HepG2 (cell line): ENCODE data around the gene SLC4A2. TPM values are rescaled to one million over a fixed set of nuclear protein-coding genes. Genes with fewer than 3 reads are reported as not detected.

Experiments
- FOSL2 ChIP-seq: sonication (generic); formaldehyde crosslinking; IDR thresholded peaks from 2 replicates; pipeline ENCODE4 v1.4.0; 2020; ENCODE audit warnings: missing genetic modification reagents
- HOXA7 ChIP-seq: sonication (generic); formaldehyde crosslinking; IDR thresholded peaks from 2 replicates; pipeline ENCODE4 v1.8.1; 2022; ENCODE audit warnings: mild to moderate bottlenecking, missing genetic modification reagents, moderate library complexity
- KDM3A ChIP-seq: IDR thresholded peaks from 2 replicates; pipeline ENCODE4 v1.6.1; 2018; ENCODE audit warnings: low read depth, missing compliant biosample characterization
- KLF13 ChIP-seq: sonication (generic); formaldehyde crosslinking; IDR thresholded peaks from 2 replicates; pipeline ENCODE4 v1.4.0; 2020; ENCODE audit warnings: mild to moderate bottlenecking, missing genetic modification reagents
- MBNL3 ChIP-seq: fragments of 250-450 bp; sonication (Bioruptor Pico); conservative IDR thresholded peaks from 2 replicates; pipeline ENCODE4 v1.8.0; 2022; ENCODE audit warnings: mild to moderate bottlenecking, inconsistent platforms
- MLLT10 ChIP-seq: sonication (generic); formaldehyde crosslinking; IDR thresholded peaks from 2 replicates; pipeline ENCODE4 v1.4.0; 2020; ENCODE audit warnings: missing genetic modification reagents
- RBFOX2 ChIP-seq: fragments of 200-400 bp; formaldehyde crosslinking; IDR thresholded peaks from 2 replicates; pipeline ENCODE4 v1.6.1; 2017; ENCODE audit warnings: low read depth, mild to moderate bottlenecking, low read length
- RXRB ChIP-seq: IDR thresholded peaks from 2 replicates; pipeline ENCODE4 v1.6.1; 2016; ENCODE audit warnings: borderline replicate concordance, missing genetic modification reagents, missing compliant biosample characterization
- SNAPC2 ChIP-seq: sonication (generic); formaldehyde crosslinking; IDR thresholded peaks from 2 replicates; pipeline ENCODE4 v1.8.1; 2022; ENCODE audit warnings: mild to moderate bottlenecking, missing genetic modification reagents
- SRY ChIP-seq: sonication (generic); formaldehyde crosslinking; IDR thresholded peaks from 2 replicates; pipeline ENCODE4 v1.8.0; 2022; ENCODE audit warnings: mild to moderate bottlenecking, missing genetic modification reagents
- TOE1 ChIP-seq: sonication (generic); formaldehyde crosslinking; IDR thresholded peaks from 2 replicates; pipeline ENCODE4 v1.4.0; 2020; ENCODE audit warnings: mild to moderate bottlenecking, missing genetic modification reagents
- TOPORS ChIP-seq: sonication (generic); formaldehyde crosslinking; IDR thresholded peaks from 2 replicates; pipeline ENCODE4 v1.8.0; 2023; ENCODE audit warnings: mild to moderate bottlenecking, missing genetic modification reagents
- ZEB1 ChIP-seq: IDR thresholded peaks from 2 replicates; pipeline ENCODE4 v1.6.1; 2012; ENCODE audit warnings: mild to moderate bottlenecking, low read depth, inconsistent platforms; ENCODE audit not compliant: insufficient replicate concordance
- ZNF34 ChIP-seq: sonication (generic); formaldehyde crosslinking; IDR thresholded peaks from 2 replicates; pipeline ENCODE4 v1.4.0; 2020; ENCODE audit warnings: mild to moderate bottlenecking, missing genetic modification reagents, borderline replicate concordance
- ZNF350 ChIP-seq: sonication (generic); formaldehyde crosslinking; IDR thresholded peaks from 2 replicates; pipeline ENCODE4 v1.4.0; 2020; ENCODE audit warnings: mild to moderate bottlenecking, low read depth, missing genetic modification reagents, borderline replicate concordance
- ZNF431 ChIP-seq: sonication (generic); formaldehyde crosslinking; IDR thresholded peaks from 2 replicates; pipeline ENCODE4 v1.9.0; 2022; ENCODE audit warnings: missing genetic modification reagents, low read depth, mild to moderate bottlenecking, borderline replicate concordance
- ZNF552 ChIP-seq: sonication (generic); formaldehyde crosslinking; IDR thresholded peaks from 2 replicates; pipeline ENCODE4 v1.9.0; 2022; ENCODE audit warnings: missing genetic modification reagents, mild to moderate bottlenecking, borderline replicate concordance
- ZNF607 ChIP-seq: sonication (generic); formaldehyde crosslinking; IDR thresholded peaks from 2 replicates; pipeline ENCODE4 v1.5.1; 2020; ENCODE audit warnings: missing genetic modification reagents, mild to moderate bottlenecking, borderline replicate concordance
- ZNF629 ChIP-seq: sonication (generic); formaldehyde crosslinking; conservative IDR thresholded peaks from 2 replicates; pipeline ENCODE4 v1.5.0; 2020; ENCODE audit warnings: missing genetic modification reagents
- ZNF776 ChIP-seq: sonication (generic); formaldehyde crosslinking; IDR thresholded peaks from 2 replicates; pipeline ENCODE4 v1.4.0; 2020; ENCODE audit warnings: mild to moderate bottlenecking, missing genetic modification reagents
- polyA plus RNA-seq, 8 experiments: library from polyadenylated mRNA; depleted of rRNA in 3 of 8; stranded (reverse) in 7 of 8; unstranded in 1 of 8; fragments of >200 nt; fragmentation: Illumina TruSeq in 4 of 8; extraction: Trizol in 4 of 8; gene quantifications; 2 replicates each; pipeline versions ENCODE4 v1.2.1 to v1.2.3, GENCODE V29; 2011 to 2016; ENCODE audit warnings: low read depth in 4 of 8, missing spikeins in 1 of 8, mixed read lengths in 1 of 8; ENCODE audit not compliant: insufficient read depth in 1 of 8
- total RNA-seq, 5 experiments: library from RNA; depleted of rRNA; stranded (reverse); fragments of >200 nt; fragmentation: Illumina TruSeq; extraction: Trizol; gene quantifications; 2 replicates each; pipeline ENCODE4 v1.2.3, GENCODE V29; 2016; ENCODE audit warnings: low read depth in 1 of 5
- TF ChIP-seq, protein P1 (sequence below): sonication (generic); formaldehyde crosslinking; conservative IDR thresholded peaks from 2 replicates; pipeline ENCODE4 v1.4.0; 2020; ENCODE audit warnings: missing genetic modification reagents
- TF ChIP-seq, protein P2 (sequence below): sonication (generic); formaldehyde crosslinking; IDR thresholded peaks from 2 replicates; pipeline ENCODE4 v1.9.0; 2021; ENCODE audit warnings: missing genetic modification reagents, borderline replicate concordance
- TF ChIP-seq, protein P3 (sequence below): sonication (generic); formaldehyde crosslinking; IDR thresholded peaks from 2 replicates; pipeline ENCODE4 v1.8.1; 2023; ENCODE audit warnings: missing genetic modification reagents, mild to moderate bottlenecking, borderline replicate concordance
- TF ChIP-seq, protein P4 (sequence below): sonication (generic); formaldehyde crosslinking; IDR thresholded peaks from 2 replicates; pipeline ENCODE4 v1.5.0; 2020; ENCODE audit warnings: missing genetic modification reagents
- TF ChIP-seq, protein P5 (sequence below): sonication (generic); formaldehyde crosslinking; IDR thresholded peaks from 2 replicates; pipeline ENCODE4 v1.5.0; 2020; ENCODE audit warnings: missing genetic modification reagents

Gene SLC4A2
- total and polyA plus RNA-seq, 2 of the 13 experiments (the other 11 are each of a cell fraction or from before 2014, with no cell fraction given) = 51.9 to 73.4 TPM

DNA sequence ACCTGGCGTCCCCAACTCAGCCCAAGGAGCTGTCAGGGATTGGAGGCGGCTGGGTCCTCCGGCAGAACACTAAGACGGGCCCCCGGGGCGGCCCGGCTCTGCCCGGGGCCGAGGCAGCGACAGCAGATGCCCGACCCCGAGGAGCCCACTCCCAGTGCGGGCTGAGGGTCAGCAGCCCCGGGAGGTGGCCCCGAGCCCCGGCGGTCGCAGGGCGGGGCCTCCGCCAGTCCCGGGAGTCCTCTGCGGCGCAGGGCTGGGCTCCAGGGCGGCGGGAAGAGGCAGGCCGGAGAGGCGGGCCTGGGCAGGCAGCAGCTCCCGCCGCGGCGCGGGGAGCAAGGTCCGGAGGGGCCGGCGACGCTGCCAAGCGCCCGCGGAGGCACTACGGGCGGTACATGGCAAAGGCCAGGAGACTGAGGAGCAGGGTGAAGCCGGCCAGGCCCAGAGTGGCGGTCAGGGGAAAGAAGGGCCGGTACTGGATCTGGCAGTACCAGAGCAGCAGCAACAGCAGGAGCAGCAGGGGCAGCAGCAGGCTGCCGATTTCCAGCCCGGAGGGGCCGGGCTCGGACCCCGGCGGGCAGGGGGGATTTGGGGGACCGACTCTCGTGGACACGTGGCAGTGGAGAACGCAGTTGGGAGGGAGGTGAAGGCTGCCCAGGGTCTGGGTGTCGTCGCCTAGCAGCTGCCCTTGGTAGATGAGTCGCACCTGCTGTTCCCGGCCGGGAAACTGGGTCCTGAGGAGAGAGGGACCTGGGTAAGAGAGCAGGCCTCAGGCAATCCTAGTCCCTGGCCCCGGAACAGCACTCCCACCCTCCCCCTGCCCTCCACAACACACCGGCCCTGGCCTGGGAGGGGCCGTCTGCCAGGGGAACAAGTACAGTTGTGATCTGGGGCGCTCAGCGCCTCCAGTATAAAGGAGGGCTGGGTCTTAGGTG, 22.0 kb downstream of the SLC4A2 start (continued):
- TF ChIP-seq, protein P1, sequence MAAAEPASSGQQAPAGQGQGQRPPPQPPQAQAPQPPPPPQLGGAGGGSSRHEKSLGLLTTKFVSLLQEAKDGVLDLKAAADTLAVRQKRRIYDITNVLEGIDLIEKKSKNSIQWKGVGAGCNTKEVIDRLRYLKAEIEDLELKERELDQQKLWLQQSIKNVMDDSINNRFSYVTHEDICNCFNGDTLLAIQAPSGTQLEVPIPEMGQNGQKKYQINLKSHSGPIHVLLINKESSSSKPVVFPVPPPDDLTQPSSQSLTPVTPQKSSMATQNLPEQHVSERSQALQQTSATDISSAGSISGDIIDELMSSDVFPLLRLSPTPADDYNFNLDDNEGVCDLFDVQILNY = no peak
- TF ChIP-seq MLLT10 = no peak
- no peak for TF ChIP-seq MBNL3 (CRISPR knock-in tag)
- TF ChIP-seq ZNF34 (CRISPR knock-in tag) = no peak
- no peak for TF ChIP-seq ZNF607
- no peak for TF ChIP-seq KDM3A (CRISPR knock-in tag)
- no peak for TF ChIP-seq TOE1 (CRISPR knock-in tag)
- no peak for TF ChIP-seq ZNF552 (CRISPR knock-in tag)
- no peak for TF ChIP-seq ZNF350 (CRISPR knock-in tag)
- TF ChIP-seq ZNF776 (CRISPR knock-in tag) = no peak
- no peak for TF ChIP-seq ZNF629 (CRISPR knock-in tag)
- TF ChIP-seq RBFOX2 = no peak
- TF ChIP-seq ZEB1 = no peak
- TF ChIP-seq, protein P2, sequence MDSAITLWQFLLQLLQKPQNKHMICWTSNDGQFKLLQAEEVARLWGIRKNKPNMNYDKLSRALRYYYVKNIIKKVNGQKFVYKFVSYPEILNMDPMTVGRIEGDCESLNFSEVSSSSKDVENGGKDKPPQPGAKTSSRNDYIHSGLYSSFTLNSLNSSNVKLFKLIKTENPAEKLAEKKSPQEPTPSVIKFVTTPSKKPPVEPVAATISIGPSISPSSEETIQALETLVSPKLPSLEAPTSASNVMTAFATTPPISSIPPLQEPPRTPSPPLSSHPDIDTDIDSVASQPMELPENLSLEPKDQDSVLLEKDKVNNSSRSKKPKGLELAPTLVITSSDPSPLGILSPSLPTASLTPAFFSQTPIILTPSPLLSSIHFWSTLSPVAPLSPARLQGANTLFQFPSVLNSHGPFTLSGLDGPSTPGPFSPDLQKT = no peak
- TF ChIP-seq, protein P3, sequence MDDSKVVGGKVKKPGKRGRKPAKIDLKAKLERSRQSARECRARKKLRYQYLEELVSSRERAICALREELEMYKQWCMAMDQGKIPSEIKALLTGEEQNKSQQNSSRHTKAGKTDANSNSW (CRISPR knock-in tag) = no peak
- no peak for TF ChIP-seq ZNF431 (CRISPR knock-in tag)
- TF ChIP-seq, protein P4, sequence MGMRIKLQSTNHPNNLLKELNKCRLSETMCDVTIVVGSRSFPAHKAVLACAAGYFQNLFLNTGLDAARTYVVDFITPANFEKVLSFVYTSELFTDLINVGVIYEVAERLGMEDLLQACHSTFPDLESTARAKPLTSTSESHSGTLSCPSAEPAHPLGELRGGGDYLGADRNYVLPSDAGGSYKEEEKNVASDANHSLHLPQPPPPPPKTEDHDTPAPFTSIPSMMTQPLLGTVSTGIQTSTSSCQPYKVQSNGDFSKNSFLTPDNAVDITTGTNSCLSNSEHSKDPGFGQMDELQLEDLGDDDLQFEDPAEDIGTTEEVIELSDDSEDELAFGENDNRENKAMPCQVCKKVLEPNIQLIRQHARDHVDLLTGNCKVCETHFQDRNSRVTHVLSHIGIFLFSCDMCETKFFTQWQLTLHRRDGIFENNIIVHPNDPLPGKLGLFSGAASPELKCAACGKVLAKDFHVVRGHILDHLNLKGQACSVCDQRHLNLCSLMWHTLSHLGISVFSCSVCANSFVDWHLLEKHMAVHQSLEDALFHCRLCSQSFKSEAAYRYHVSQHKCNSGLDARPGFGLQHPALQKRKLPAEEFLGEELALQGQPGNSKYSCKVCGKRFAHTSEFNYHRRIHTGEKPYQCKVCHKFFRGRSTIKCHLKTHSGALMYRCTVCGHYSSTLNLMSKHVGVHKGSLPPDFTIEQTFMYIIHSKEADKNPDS (CRISPR knock-in tag) = no peak
- no peak for TF ChIP-seq RXRB (CRISPR knock-in tag)
- no peak for TF ChIP-seq SRY (CRISPR knock-in tag)
- TF ChIP-seq FOSL2 (CRISPR knock-in tag) = no peak
- no peak for TF ChIP-seq SNAPC2 (CRISPR knock-in tag)
- TF ChIP-seq KLF13 = no peak
- TF ChIP-seq, protein P5, sequence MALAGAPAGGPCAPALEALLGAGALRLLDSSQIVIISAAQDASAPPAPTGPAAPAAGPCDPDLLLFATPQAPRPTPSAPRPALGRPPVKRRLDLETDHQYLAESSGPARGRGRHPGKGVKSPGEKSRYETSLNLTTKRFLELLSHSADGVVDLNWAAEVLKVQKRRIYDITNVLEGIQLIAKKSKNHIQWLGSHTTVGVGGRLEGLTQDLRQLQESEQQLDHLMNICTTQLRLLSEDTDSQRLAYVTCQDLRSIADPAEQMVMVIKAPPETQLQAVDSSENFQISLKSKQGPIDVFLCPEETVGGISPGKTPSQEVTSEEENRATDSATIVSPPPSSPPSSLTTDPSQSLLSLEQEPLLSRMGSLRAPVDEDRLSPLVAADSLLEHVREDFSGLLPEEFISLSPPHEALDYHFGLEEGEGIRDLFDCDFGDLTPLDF = no peak
- TF ChIP-seq HOXA7 (CRISPR knock-in tag) = no peak
- TF ChIP-seq TOPORS (CRISPR knock-in tag) = no peak; the same call in 1 of the 2 replicates
